GM12874 (cell line): Measurements from ENCODE around the gene ZNF860.

Experiments
- TF ChIP-seq, protein P1 (sequence below): IDR thresholded peaks from 2 replicates; pipeline ENCODE4 v1.5.1; 2011; ENCODE audit warnings: low read depth, mild to moderate bottlenecking, control low read depth, low read length, moderate library complexity; ENCODE audit not compliant: insufficient read depth

The ZNF860 gene

DNA sequence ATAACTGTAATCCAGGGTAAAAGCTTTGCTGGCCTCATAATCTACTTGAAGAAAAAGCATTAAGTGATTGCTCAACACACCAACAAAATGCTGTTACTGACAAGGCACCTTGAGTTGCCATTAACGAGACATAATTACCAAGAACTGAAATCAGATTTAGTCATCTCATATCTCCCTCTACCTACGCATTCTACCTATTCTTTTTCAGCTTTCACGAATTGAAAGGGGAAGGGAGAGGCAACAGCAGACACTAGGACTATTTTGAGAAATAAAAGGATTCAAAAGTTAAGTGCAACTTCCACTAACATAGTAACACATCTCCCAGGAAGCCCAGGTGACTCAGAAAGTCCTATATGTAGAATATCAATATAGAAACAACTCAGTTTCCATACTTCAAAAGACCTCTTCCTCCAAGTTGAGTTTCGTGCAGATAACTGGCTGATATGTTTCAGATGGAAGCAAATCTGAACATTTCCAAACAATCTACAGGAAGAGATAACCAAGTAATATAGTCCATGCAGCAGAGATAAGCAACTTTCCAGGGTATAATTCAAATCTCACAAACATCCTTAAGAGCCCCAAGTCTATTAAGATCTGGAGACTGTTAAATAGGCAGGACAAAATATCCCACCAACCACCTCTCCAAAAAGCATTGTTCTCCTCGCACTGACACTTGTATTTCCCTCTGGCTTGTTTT lies 2.4 kb upstream of the ZNF860 start:
- TF ChIP-seq, protein P1, sequence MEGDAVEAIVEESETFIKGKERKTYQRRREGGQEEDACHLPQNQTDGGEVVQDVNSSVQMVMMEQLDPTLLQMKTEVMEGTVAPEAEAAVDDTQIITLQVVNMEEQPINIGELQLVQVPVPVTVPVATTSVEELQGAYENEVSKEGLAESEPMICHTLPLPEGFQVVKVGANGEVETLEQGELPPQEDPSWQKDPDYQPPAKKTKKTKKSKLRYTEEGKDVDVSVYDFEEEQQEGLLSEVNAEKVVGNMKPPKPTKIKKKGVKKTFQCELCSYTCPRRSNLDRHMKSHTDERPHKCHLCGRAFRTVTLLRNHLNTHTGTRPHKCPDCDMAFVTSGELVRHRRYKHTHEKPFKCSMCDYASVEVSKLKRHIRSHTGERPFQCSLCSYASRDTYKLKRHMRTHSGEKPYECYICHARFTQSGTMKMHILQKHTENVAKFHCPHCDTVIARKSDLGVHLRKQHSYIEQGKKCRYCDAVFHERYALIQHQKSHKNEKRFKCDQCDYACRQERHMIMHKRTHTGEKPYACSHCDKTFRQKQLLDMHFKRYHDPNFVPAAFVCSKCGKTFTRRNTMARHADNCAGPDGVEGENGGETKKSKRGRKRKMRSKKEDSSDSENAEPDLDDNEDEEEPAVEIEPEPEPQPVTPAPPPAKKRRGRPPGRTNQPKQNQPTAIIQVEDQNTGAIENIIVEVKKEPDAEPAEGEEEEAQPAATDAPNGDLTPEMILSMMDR, result no peak

DNA sequence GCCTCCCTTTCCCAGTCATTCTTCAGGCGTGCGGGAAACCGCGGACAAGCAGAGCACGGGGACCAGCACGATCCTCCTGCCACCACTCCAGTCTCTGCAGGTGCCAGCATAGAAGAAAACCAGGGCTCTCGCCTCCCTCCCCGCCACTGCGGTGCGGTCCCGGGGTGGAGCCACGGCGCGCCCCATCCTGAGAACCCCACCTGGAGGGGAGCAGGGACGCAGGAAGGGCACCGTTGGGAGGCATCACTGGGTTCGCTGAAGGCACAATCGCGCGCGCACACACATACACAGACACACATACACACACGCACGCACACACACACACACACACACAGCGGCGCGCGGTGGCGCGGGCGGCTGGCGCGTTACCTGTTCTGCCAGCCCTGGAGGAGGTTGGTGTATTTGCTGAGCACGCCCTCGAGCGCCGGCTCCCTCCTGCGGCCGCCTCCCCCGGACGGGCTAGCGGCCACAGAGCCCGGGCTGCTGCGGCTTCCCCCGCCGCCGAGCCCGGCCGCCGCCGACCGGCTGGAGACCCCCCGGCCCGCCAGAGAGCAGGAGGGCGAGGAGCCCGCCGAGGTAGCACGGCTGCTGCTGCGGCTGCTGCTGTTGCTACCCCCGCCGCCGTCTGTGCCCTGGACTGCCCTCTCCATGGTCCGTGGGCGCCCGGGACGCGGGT lies 882 bp upstream of the ZNF860 start:
- TF ChIP-seq, protein P1, result no peak

DNA sequence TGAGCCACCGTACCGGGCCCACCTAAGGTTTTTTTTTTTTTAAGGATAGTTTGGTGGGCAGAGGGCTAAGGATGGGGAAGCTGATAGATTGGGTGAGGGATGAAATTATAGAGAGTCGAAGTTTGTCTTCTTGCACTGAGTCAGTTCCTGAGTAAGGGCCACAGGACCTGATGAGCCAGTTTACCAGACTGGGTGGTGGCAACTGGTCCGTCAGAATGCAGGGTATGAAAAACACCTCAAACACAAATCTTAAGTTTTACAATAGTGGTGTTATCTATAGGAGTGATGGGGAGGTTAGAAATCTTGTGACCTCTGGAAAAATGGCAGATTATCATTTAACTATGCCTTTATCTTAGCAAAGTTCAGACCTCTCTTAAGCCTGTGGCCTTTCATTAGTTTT lies 2.8 kb downstream of the ZNF860 start:
- TF ChIP-seq, protein P1, result no peak

DNA sequence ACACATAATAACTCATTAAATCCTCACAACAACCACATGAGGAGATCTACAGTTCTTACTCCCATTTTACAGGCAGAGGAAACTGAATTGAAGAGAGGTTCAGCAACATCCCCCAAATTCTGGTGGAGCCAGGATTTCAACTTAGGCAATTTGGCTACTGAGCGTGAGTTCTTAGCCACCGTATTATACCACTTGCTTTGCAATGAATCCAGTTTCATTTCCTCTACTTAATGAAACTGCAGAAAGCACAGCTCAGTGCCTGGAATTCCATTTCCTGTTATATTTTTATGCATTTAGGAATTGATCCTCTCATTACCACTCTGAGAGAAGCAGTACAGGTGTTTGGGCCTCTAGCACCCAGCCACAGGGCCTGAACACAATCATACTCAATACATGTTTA lies 4.3 kb downstream of the ZNF860 start:
- TF ChIP-seq, protein P1, result no peak

DNA sequence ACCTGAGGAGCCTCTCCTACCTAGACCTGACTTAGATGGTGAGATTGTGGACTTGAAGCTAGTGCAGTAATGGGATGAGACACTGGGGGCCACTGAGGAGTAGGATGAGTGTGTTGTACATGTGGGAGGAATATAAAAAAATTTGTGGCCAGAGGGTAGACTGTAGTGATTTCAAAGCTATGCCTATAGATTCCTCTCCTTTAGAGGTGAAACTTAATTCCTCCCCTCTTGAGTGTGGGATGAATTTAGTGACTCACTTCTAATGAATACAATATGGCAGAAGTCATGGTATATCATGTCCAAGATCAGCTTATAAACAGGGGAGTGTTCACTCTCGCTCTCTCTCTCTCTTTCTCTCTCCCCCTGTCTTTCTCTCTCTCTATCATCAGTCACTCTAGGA lies 6.7 kb downstream of the ZNF860 start:
- TF ChIP-seq, protein P1, result no peak

DNA sequence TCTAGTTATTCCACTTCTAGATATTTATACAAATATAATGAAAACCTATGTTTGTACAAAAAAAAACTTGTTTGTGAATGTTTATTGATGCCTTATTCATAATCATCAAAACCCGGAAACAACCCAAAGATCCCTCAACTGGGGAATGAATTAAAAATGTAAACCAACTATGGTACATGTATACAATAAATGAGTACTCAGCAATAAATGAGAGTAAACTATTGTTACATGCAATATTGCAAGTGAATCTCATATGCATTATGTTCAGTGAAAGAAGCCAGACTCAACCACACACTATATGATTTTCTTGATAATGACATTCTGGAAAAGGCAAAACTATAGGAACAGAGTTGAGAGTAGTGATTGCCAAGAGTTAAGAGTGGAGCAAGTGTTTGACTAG lies 12.3 kb downstream of the ZNF860 start:
- TF ChIP-seq, protein P1, result no peak

DNA sequence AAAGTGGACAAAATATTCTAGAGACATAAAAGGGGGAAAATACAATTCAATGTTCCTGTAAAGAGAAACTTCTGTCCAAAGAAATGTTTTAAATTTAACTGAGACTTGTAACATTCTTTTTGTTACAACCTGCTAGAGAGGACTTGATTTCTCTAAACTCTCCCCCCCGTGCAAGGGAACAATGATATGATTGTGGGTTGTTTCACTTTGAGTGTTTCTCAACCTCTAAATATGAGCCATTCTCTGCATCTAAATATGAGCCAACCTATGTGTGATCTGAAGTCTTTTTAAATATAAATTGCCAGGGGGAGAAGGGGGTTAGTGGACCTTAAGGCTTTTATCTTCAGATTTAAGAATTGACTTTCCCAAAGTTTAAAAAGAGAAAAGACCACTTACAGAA lies 14.6 kb downstream of the ZNF860 start:
- TF ChIP-seq, protein P1, result no peak
